Measurements from ENCODE around the gene CLEC16A.
"Not testable (repeated sequence)": the region's sequence is repeated elsewhere in the genome, so short reads cannot be mapped to it uniquely, and the experiment has no call there.

CLEC16A gene

DNA sequence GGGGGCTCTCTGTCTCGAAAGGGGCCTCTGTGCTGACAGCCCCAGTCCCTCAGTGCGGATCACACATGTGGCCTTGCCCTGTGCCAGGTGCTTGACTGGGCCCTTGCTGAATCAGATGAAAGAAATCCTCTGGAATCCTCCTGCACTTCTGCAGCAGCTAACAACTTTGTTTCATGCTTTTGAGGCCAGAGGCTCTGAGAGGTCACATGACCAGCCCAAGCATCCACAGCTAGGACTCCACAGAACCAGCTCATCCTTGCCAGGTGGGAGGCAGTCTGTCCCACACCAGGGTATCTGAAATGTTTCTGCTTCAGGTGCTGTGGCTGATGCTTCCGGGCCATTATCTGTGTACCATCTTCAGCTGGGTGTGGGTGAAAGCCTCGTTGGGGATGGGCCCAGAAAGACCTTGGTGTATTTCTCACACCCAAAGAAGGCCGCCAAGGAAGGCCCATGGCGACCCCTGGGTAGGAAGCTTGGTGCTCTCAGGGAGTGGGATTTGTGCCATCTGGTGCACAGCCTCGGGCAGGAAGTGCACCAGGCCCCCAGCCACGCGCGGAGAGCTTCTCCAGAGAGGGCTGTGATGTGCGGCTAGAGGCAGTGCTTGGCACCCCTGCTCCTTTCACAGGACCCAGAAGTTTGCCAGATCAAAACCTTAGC lies 143.8 kb downstream of the CLEC16A start:
- DNase-seq, result no peak

DNA sequence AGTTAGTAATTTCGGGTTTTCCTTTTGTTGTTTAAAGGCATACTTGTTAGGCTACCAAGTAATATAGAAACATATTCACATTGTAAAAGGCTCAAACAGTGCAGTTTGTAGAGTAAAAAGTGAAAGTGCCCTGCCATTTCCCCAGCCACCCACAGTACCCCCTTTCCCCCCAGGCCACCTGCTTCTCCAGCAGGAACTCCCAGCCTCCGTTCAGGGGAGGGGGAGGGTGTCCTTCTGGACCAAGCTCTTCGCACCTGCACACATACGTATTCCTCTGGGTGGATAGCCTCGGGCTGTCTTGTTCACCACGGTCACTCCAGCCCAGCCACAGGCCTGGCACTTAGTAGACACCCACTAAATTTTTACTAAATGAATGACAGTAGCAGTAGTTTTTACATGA lies 144.5 kb downstream of the CLEC16A start:
- no peak for DNase-seq

DNA sequence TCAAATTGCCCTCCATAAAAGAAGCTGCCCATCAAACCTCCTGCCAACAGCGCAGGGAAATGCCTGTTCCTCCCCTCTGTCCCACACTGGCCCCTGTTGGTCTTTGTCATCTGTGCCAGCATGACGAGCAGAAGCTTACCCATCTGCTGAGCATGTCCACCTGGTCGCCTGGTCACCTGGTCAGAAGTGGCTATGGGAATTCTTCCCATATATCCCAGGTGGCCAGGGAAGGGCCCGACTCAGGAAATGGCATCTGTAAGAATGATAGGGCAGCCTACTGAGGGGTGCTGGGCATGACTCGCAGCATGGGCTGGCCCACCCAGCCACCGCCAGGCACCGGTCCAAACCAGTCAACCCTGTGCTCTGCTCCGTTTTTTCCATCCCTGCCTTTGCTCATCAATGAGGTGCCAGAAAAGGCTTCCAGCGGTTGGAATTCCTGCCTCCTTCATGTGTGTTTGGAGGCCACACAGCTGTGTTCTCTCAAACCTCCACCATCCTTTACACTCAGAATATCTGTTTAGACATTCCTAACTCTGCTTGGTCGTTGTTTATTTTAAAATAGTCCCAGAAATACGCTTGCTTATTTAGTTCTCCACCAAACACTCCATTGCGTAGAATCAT lies 145.2 kb downstream of the CLEC16A start:
- no peak for DNase-seq

DNA sequence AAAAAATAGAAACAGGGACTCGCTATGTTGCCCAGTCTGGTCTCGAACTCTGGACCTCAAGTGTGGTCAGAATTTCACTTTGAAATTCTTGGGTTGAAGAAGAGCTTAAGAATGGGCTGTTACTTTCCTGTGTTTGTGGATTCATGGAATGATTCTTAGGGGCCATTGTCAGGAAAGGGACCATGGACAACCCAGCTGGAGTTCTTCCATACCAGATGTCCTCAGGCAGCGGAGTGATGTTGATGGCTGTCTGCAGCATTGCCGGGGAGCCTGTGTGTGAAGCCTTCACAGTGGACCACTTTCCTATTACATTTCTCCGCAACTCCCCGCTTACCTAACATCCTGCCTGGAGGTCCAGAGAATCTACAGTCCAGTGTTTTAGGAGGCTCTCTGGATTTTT lies 145.9 kb downstream of the CLEC16A start:
- no peak for DNase-seq

DNA sequence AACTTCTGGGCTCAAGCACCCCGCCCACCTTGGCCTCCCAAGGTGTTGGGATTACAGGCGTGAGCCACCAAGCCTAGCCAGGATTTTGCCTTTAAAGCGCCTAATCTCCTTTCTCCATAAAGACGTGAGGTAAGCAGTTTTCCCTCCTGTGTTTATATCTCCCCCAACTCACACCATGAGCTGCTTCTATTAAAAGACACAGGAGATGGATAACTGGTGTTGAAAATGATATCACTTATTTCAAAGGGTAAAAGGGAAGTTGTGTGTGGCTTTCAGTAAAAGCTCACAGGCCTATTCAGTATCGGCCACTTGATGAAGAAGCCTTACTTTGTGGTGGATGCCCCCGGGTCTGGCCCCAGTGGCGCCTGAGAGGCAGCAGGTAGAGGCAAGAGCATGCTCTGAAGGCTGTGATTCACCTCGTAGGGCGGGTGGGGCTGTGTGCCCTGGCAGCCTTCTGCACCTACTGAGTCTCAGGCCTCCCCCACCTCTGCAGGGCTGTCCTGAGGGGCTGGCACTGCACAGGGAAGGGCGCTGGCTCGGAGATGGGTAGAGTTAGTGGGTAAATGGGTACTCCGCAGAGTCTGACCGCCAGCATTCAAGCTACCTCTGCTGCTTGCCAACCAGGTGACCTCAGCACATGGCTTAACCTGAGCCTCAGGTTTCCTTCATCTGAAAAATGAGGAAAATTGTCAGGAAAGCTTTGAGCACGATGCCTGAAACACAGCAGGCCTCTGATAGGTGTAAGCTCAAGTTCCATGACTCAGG lies 146.8 kb downstream of the CLEC16A start:
- DNase-seq, result no peak

DNA sequence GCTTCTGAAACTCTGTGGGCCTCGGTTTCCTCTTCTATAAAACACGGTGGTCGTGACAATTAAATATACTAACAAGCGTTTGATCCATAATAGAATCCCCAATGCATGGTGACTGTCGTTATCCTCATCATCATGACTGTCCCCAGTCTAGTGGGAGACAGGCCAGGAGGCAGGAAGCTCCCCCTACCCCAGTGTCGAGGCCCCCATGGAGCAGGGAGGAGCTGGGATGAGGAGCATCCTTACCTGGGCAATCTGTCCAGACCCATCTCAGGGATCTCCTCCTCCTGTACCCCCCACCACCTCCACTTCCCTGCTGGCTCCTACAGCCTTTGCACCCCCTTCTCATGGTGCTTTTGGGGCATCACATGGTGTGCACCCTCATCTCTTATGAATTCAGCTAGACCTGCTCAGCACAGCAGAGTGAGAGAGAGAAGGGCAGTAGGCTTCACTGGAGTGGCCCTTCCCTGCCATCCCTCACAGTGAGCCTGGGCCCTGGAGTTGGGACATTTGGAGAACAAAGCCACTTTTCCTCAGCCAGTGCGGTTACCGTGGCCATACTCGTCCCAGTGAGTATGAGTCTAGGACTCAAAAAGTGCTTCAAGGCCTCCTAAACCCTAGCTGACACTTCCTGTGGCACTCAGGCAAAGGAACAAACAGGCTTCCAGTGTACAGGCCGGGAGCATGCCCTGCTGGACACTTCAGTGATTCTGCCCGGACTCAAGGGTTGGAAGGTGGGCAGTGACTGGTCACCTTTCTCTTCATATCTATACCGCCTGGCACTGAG lies 148.6 kb downstream of the CLEC16A start:
- no peak for DNase-seq

DNA sequence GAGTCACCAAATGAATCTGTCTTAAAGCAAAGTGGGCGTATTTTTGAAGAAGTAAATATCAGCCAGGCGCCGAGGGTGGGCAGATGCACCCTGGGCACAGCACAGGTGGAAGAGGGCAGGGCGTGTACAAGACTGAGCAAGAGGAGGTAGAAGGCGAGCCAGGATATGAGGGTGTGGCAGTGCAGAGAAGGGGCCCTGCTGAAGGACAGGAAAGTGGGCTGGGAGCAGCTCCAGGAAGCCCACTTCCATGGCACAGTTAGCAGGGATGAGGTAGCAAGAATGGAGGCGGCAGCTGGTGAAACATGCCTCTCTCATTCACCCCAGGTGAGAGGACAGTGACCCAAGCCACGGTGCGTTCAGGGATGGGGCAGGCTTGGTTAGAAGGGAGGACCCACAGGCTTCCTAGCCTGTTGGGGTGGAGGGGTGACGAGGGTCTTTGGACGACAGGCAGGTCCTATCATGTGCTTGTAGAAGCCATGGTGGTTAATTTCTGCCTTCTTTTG lies 149.3 kb downstream of the CLEC16A start:
- no peak for DNase-seq

DNA sequence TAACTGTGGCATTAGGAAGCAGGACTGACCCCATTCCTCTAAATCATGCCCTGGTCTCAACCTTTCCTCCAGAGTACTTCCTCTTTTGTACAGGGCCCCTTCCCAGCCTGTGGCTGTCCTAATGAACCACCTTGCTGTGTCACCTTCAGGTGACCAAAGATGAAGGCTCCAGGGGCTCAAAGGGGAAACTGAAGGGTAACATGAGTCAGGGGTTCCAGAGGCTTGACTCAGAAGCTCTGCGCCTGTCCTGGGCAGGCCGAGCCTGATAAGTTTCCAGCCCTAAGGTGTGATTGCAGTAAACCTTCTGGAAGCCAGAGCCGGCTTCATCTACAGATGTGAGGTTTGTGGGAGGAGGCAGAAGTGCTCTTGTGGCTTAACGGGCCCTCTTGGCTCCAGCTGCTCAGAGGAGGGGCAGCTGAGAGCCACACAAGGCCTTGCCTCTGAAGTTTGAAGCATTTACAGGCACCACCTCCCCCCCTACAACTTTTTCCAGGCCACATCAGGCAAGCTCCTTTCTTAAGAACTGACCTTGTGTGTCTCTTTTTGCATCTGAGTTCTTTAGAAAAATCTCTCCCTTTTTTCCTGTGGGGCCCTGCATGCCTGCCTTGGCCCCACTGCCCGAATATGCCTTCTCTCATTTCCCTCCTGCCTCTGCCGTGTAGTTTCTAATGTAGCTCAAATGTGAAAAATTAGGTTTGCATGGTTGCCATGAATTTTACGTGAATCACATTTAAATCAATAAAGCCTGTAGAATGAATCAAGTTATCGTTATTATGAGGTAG lies 149.9 kb downstream of the CLEC16A start:
- DNase-seq, result peak; percentile 64

DNA sequence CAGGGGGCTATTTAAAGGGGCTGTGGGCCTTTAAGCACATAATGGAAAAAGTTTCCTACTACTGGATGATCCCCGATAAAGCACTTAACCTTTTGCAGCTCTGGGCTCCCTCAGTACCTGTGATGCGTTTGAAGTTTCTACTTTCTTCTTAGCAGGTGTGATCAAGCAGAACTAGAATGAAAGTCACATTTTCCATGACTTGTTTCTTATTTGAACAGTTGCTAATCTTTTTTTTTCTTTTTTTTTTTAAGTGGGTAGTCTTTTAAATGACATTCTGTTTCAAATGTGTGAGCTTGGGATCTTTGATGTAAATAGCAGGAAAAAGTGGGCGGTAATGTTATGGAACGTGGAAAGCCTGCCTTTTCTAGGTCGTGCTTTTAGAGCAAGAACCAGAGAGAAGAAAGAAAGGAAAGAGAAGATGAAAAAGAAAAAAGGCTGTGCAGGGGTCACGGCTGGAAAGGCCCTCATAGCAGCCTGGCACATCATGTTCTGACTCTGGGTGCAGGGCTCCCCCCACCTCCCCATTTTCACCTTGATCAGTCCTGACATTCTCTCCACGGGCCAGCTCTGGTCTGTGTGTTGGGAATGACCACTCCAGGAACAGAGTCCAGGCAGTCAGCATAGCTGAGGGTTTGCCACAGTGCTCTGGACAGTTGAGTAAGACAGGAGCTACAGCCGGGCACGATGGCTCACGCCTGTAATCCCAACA lies 150.6 kb downstream of the CLEC16A start:
- DNase-seq, result peak; percentile 41

DNA sequence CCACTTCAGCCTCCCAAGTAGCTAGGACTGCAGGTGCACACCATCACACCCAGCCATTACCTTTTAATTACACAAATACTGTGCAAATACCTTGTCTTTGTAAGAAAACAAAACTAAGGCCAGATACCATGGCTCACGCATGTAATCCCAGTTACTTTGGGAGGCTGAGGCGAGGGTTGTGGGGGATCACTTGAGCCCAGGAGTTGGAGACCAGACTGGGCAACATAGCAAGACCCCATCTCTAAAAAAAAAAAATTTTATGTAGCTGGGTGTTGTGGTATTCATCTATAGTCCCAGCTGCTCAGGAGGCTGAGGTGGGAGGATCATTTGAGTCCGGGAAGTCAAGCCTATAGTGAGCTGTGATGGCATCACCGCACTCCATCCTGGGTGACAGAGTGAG lies 151.6 kb downstream of the CLEC16A start:
- no peak for DNase-seq

DNA sequence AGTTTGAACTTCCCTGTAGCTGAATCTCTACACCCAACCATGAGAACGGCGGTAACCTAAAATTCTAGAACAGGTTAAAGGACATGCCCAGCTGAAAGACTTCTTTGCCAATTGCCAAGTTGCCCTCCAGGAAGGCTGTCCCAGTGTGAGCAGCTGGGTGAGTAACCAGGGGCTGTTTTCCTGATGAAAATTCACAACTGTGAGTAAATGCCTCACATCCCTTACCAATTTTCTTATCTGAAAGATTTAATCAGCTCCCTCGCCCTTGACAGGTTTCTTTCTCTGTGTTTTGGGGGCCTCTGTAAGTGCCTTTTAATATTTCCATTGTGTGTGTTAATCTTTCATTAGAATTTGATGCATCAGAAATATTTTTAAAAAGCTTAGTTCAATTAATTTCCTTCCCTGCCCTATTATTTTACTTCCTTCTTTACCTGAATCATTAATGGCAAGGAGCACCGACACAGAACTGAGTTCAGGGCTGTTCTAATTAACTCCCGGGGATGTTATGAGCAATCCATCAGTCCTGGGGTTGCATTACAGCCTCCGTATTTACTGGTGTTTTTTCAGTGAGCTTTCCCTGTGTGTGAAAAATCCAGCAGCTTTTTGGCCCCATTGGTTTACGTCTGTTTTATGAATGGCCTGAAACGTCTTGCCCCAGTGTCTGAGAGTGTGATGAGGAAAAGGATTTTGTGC lies 152.9 kb downstream of the CLEC16A start:
- no peak for DNase-seq

DNA sequence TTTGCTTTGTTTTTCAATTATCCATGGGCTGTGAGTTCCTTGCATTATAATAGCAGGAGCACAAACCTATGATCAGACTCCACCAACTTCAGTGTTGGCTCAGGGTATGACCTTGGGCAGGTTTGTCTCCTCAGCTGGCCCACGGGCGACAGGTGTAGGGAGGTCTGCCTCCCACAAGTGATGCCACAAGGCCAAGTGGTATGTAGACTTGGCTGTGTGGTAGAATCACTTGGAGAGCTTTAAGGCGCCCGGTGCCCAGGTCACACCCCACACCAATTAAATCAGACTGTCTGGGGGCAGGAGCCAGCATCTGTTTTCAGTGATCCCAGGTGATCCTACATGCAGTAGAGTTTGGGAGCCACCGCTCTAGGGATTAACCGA lies 153.4 kb downstream of the CLEC16A start:
- DNase-seq, result no peak

DNA sequence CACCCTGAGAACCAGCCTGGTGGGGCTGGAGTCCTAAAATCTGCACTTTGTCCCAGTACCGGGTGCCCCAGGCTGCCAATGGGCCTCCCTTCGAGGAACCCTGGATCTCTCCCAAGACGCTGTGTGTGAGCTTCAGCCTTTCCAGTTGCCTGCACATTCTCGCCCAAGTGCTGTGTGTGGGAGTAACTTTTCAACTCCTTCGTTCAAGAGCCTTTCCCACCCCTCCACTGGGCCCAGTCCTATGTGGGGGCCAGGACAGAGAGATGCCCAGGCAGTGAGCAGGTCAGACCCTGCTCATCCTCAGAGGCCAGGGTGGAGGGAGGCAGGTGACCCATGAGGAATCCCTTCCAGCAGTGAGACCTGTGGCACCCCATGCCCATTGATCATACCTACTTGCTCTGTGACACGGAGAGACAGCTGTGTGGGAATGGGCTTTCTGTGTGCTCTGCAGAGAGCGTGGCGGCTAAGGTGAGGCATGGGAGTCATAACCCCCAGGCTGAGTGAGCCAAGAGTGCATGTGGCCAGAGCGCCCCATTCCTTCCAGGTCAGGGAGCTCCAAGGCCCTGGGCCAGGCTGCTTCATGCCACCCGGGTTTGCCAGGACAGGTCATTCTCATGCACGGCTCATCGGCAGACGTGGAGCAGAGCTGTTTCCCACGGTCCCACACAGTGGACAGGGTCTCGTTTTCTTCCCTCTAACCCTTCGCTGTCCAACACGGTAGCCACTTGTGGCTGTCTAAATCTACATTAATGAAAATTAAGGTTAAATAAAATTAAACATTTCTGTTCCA lies 154.4 kb downstream of the CLEC16A start:
- DNase-seq, result no peak

DNA sequence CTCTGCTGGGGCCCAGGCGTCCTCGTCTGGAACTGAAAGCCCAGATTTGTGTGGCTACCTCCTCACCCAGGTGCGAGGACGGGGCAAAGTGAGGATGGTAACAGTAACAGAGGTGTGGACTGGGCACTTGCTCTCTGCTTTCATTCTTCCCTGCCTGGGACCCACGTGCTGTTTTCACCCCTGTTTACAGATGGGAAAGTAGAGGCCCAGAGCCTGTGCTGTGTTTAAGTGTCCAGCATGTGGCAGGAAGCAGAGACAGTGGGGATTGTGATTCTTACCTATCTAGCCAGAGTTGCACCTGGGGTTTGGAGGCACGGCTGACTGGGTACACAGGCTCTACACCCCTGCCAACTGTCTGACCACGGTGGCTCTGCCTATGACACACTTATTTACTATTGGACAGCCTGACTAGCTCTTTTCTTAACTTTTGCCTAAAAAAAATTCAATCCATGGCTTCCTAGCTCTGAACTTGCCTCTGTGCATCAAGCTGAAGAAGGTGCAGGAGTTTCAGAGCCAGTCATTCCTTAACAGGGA lies 155.4 kb downstream of the CLEC16A start:
- DNase-seq, result no peak

DNA sequence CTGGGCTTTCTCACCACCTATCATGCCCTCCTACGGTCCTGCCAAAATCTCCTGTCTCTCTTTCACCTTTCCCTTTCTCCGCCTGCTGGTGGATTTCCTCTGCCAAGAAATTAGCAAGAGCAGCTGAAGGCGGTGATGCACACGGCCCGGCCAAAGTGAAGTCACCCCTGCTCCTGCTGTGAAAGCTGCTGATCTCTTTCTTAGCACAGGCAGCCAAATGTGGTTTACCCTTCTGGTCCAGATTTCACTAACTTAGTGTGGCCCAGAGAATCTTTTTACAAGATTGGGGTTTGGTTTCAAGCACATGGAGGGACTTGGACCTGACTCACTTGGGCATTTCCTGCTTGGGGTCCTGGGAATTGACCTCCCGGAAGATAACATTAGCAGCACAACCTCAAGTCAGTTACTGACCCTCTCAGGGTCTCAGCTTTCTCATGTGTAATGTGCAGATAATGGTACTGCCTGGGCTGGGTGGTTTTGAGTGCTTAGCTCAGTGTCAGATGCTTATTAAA lies 155.9 kb downstream of the CLEC16A start:
- DNase-seq, result no peak

DNA sequence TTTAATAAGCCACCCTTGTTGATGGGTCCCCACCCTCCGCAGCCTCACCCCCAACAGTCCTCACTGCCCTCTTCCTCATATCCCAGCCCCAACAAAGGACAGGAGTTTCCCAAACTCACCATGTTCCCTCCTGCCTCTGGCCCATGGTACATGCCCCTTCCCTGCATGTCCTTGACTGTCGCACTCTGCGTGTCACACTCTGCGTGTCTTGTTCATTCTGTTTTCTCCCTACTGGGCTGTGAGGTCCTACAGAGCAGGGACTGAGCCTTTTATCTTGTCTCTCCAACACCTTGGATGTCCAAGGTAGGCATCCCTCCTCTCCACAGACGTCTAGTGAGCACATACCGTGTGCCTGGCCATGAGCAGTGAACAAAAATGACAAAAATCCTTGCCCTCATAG lies 156.9 kb downstream of the CLEC16A start:
- no peak for DNase-seq

DNA sequence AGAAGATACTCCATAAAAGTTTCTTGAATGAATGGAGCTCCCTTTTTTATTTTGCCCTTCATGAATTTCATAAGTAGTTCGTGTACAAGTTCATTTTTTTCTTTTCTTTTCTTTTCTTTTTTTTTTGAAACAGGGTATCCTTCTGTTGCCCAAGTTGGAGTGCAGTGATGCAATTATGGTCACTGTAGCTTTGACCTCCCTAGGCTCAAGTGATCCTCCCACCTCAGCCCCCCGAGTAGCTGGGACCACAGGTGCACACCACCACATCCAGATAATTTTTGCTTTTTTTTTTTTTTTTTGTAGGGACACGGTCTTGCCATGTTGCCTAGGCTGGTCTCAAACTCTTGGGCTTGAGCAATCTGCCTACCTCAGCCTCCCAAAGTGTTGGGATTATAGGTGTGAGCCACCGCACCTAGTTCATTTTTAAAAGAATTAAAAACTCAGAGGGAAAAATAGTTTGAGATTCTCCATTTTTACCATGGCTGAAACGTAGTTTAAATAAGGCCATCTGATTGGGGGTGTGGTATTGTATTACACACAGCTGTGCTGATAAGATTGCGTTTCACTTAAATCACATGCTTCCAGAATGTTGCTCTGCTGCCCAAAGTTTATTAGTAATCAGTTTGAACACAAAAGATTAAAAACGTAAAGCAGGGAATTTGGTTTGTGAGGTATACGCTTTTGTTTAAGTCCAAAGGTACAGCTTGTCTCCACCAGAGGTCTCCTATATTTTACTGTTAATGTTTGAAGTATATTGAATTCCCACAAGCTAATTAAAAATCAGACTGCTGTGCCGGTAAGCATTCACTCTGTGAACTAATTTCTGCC lies 157.5 kb downstream of the CLEC16A start:
- DNase-seq, result no peak

DNA sequence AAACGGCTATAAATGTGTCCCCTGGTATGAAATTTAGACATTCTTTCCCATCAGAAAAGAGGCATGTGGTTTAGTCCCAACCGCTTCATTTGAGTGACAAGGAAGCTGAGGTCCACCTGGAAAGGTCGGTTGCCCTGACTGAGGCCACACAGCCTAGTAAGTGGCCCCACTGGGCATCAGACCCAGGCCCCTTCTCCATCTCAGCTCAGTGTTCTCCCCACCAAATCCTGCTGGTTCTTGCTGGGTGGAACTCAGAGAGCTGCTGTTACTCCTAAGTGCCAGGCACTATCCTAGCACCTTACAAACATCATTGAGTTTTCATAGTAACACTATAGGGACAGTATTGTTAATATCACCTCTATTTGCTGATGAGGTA lies 158.1 kb downstream of the CLEC16A start:
- no peak for DNase-seq

DNA sequence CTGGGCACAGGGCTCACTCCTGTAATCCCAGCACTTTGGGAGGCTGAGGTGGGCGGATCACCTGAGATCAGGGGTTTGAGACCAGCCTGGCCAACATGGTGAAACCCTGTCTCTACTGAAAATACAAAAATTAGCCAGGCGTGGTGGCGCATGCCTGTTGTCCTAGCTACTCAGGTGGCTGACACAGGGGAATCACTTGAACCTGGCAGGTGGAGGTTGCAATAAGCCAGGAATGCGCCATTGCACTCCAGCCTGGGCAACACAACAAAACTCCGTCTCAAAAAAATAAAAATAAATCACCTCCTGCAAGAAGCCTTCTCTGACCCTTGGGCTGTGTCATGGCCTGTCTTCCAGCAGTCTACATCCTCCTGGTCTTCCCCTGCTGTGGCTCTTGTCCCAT lies 158.9 kb downstream of the CLEC16A start:
- DNase-seq, result not testable (repeated sequence)
